ENCODE measurements around the gene ABHD16B.

DNA sequence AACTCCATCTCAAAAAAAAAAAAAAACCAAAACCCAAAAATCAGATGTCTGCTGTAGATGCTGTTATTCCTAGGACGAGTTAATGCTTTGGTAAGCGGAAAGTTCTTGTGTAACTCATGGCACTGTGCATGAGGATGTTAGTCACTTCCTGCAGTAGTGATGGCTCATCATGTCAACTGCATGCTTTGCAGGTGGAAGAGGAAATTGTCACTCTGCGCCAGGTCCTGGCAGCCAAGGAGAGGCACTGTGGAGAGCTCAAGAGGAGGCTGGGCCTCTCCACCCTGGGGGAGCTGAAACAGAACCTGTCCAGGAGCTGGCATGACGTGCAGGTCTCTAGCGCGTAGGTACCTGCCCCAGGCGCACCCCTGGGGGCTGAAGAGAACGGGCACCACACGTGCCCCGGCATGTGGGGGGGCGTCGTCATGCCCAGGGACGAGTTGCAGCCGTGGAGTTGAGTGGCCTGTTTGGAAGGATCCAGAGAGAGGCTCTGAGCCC, 12.2 kb downstream of the ABHD16B start:
- no peak for TF ChIP-seq EZH2 (IDR thresholded peaks at IDR 0.05; ENCODE audit: borderline replicate concordance, low read length)
- TF ChIP-seq, protein P1, sequence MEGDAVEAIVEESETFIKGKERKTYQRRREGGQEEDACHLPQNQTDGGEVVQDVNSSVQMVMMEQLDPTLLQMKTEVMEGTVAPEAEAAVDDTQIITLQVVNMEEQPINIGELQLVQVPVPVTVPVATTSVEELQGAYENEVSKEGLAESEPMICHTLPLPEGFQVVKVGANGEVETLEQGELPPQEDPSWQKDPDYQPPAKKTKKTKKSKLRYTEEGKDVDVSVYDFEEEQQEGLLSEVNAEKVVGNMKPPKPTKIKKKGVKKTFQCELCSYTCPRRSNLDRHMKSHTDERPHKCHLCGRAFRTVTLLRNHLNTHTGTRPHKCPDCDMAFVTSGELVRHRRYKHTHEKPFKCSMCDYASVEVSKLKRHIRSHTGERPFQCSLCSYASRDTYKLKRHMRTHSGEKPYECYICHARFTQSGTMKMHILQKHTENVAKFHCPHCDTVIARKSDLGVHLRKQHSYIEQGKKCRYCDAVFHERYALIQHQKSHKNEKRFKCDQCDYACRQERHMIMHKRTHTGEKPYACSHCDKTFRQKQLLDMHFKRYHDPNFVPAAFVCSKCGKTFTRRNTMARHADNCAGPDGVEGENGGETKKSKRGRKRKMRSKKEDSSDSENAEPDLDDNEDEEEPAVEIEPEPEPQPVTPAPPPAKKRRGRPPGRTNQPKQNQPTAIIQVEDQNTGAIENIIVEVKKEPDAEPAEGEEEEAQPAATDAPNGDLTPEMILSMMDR (IDR thresholded peaks at IDR 0.05; ENCODE audit: low read length): no peak
